A673 (cell line): ENCODE results near the gene TAS2R31.

Experiments used
- EZH2 ChIP-seq: fragments of 200-600 bp; sonication (generic); IDR thresholded peaks from 2 replicates; pipeline ENCODE4 v1.6.1; 2017; ENCODE audit warnings: borderline replicate concordance, low read depth, mild to moderate bottlenecking, mixed read lengths, antibody characterized with exemption, low read length; ENCODE audit not compliant: poor library complexity, severe bottlenecking
- TF ChIP-seq, protein P1 (sequence below): fragments of 300-800, 200-600 bp; sonication (generic); conservative IDR thresholded peaks from 2 replicates; pipeline ENCODE4 v1.5.1; 2017; ENCODE audit warnings: low read depth, mild to moderate bottlenecking, antibody characterized with exemption, low read length, moderate library complexity, mixed read lengths

DNA sequence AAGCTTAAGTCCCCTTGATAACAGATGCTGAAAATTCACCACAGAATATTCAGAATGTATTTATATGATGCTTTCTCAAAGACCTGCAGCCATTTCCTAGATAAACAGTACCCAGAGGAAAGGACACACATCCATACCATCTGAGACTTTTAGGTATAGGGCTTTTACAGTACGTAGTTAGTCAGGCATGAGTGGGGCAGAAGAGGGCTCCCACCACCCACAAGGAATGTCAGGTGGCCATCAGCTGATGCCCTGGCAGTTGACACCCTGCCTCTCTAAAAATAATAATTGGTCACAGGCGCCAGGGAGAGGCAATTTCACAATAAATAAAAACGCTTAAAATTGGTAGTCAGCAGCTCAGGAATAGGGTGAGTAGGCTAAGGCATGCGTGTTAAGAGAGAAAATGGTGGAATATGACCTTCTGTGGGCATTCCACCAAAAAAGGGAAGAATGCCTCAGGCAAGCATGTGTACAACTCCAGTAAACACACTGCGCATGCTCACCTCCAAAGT lies 38.7 kb upstream of the TAS2R31 start:
- TF ChIP-seq, protein P1, sequence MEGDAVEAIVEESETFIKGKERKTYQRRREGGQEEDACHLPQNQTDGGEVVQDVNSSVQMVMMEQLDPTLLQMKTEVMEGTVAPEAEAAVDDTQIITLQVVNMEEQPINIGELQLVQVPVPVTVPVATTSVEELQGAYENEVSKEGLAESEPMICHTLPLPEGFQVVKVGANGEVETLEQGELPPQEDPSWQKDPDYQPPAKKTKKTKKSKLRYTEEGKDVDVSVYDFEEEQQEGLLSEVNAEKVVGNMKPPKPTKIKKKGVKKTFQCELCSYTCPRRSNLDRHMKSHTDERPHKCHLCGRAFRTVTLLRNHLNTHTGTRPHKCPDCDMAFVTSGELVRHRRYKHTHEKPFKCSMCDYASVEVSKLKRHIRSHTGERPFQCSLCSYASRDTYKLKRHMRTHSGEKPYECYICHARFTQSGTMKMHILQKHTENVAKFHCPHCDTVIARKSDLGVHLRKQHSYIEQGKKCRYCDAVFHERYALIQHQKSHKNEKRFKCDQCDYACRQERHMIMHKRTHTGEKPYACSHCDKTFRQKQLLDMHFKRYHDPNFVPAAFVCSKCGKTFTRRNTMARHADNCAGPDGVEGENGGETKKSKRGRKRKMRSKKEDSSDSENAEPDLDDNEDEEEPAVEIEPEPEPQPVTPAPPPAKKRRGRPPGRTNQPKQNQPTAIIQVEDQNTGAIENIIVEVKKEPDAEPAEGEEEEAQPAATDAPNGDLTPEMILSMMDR = no peak
- no peak for TF ChIP-seq EZH2
